ENCODE measurements around the gene HSPA1L.

DNA sequence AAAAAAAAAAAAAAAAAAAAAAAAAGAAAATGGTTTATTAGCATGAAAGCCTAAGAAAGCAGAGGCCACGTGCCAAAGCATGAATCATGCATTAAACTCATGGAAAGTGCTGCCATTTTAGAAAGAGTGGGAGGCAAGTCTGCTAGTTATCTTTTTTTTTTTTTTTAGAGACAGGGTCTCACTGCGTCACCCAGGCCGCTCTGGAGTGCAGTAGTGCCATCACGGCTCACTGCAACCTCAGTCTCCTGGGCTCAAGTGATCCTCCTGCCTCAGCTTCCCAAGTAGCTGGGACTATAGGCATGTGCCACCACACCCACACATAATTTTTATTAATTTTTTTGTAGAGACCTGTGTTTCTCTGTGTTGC lies 43.1 kb downstream of the HSPA1L start:
- TF ChIP-seq, protein P1, sequence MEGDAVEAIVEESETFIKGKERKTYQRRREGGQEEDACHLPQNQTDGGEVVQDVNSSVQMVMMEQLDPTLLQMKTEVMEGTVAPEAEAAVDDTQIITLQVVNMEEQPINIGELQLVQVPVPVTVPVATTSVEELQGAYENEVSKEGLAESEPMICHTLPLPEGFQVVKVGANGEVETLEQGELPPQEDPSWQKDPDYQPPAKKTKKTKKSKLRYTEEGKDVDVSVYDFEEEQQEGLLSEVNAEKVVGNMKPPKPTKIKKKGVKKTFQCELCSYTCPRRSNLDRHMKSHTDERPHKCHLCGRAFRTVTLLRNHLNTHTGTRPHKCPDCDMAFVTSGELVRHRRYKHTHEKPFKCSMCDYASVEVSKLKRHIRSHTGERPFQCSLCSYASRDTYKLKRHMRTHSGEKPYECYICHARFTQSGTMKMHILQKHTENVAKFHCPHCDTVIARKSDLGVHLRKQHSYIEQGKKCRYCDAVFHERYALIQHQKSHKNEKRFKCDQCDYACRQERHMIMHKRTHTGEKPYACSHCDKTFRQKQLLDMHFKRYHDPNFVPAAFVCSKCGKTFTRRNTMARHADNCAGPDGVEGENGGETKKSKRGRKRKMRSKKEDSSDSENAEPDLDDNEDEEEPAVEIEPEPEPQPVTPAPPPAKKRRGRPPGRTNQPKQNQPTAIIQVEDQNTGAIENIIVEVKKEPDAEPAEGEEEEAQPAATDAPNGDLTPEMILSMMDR (conservative IDR thresholded peaks at IDR 0.05; ENCODE audit: low read length): no peak
- no peak for TF ChIP-seq EZH2phosphoT487 (IDR thresholded peaks at IDR 0.05; ENCODE audit: borderline replicate concordance)
